ENCODE results near the gene UBAP1L.
A peak's percentile ranks its signal among the peaks of the same experiment; 100 is the strongest.
"Not testable (repeated sequence)": the region's sequence is repeated elsewhere in the genome, so short reads cannot be mapped to it uniquely, and the experiment has no call there.

The UBAP1L gene

DNA sequence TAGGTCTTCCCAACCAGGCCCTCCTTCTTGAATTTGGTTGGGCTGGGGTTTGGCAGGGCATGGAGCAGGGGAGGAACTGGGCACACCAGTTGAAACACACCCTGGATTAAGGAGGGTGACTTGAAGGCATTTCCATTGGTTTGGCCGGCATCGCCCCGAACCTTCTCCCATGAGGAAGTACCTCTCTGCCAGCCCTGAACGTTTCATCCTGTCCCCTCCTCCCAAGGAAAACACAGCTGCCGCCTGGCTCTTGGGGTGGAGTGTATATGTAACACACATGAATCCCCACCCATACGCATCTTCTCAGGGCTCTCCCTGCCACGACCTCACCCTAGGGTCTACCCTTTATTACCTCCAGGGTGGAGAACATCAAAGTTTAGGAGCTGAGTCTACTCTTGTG lies 14.6 kb downstream of the UBAP1L start:
- DNase-seq (ENCODE audit: low spot score) = no peak
- FAIRE-seq = no peak

GRCh38 chr15:65099801-65100200 lies 15.2 kb downstream of the UBAP1L start:
- not testable (repeated sequence) for DNase-seq (ENCODE audit: low spot score); FAIRE-seq

- FAIRE-seq (peak; percentile 13), DNase-seq (ENCODE audit: low spot score) (no peak)
These were observed 15.7 kb downstream of the UBAP1L start for GRCh38 chr15:65099336-65099735.

DNA sequence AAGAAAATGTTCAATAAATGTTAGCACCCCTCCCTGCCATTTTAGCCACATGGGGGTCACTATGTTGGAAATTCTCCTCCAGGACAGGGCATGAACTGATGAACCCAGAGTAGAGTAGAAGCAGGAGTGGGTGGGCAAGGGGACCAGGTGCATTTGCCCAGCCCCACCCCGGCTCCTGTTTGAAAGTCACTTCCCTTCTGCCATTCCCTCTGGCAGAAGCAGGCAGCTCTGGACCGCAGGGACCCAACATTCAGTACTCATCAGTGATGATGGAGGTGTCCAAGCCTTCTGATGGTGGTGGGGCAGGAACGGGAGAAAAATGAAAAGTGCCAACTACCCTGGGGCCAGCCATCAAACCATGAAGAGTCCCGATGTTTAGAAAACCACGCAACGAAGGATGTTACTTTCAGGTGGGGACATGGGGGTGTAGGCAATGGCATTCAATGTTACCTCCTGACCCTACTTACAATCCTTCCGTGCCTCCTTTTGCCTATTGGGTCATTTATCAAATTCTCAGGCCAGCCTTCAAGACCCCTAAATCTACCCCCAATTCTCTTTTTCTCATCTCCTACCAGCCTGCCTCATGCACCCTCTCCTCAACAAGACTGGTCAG lies 17.2 kb downstream of the UBAP1L start:
- no peak for FAIRE-seq

DNA sequence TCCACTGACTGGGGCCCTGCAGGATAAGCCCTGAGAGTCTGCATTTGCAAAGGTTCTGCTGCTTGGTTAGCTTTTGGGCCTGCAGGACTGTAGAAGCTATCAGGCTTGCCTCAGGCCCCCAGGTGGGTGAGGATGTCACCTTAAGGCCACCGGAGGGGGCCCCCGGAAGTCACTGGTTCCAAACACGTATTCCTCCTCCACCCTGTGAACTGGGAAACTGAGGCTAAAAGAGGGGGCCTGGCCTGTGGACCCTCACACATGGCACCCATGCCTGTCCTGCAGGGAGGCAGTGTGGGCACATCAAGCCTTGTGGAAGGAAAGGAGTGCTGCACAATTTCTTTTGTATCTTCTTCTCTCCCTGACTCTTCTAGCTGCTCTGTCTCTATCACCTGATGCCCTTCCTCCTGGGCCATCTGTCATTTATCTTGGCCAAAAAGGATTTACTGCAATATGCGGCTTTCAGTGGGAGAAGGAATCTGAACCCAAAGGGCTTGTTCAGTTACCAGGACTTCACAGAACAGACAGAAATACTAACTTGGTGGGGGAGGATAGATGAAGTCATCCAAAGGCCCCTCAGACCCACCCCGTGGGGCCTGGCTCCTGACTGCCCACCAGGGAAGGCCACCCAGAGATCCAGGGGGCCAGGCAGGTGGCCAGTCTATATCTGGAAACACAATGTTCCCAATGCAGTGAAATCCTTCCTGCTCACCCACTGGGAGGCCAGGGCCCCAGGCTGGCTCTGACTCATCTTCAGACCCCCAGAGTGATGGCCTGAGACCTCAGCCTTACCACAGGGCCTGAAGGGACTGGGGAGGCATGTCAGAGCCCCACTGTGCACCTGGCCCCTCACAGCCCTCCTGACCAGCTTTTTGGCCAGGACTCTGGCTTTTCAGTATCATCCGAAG lies 18.3 kb downstream of the UBAP1L start:
- FAIRE-seq (no peak), DNase-seq (ENCODE audit: low spot score) (no peak)

More for the DNA sequence above, 17.2 kb downstream of the UBAP1L start:
- DNase-seq (ENCODE audit: low spot score) = no peak

GRCh38 chr15:65095747-65096104 lies 19.3 kb downstream of the UBAP1L start:
- no peak for DNase-seq (ENCODE audit: low spot score)
- no peak for FAIRE-seq

DNA sequence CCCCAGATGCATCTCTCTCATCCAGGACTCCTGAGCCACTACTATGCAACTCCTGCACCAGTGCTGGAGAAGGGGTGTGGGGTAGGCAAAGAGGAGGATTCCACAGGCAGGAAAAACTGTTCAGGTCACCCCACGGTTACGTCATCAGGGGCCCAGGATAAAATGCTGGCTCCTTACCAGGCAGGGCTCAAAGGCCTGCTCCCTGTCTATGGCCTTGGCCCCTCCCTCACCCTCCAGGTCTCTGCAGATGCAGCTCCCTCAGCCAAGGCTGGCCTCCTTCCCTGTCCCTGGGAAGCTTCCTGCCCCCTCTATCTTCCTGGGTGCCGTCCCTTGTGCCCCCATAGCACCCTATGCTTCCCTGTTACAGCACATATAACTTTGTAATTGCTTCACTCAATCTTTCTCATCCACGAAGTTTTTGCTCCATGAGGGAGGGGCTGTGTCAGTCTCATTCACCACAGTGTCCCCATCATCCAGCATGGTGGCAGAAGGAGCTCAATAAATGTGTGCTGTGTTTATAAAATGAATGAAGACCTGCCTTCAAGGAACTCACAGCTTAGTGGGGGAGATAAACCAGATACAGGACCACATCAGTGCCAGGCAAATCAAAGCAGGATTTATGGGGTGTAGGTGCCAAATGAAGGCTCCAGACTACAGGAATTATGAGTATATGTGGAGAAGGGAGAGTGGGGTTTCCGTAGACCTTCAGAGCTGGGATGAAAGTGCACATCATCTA lies 19.8 kb downstream of the UBAP1L start:
- DNase-seq (ENCODE audit: low spot score) (no peak), FAIRE-seq (peak; percentile 30)

- DNase-seq (ENCODE audit: low spot score) (no peak), FAIRE-seq (no peak)
These were observed 20.6 kb downstream of the UBAP1L start for GRCh38 chr15:65094294-65094995.

GRCh38 chr15:65093793-65094170 lies 21.2 kb downstream of the UBAP1L start:
- FAIRE-seq = not testable (repeated sequence)

GRCh38 chr15:65092911-65093792 lies 21.8 kb downstream of the UBAP1L start:
- no peak for DNase-seq (ENCODE audit: low spot score)
- no peak for FAIRE-seq

More at GRCh38 chr15:65093793-65094170, 21.2 kb downstream of the UBAP1L start:
- not testable (repeated sequence) for DNase-seq (ENCODE audit: low spot score)

GRCh38 chr15:65091946-65092770 lies 22.8 kb downstream of the UBAP1L start:
- DNase-seq (ENCODE audit: low spot score) = no peak

GRCh38 chr15:65089206-65089824 lies 25.7 kb downstream of the UBAP1L start:
- DNase-seq (ENCODE audit: low spot score) (no peak), FAIRE-seq (no peak)

More at GRCh38 chr15:65091946-65092770, 22.8 kb downstream of the UBAP1L start:
- FAIRE-seq = peak; percentile 55

DNA sequence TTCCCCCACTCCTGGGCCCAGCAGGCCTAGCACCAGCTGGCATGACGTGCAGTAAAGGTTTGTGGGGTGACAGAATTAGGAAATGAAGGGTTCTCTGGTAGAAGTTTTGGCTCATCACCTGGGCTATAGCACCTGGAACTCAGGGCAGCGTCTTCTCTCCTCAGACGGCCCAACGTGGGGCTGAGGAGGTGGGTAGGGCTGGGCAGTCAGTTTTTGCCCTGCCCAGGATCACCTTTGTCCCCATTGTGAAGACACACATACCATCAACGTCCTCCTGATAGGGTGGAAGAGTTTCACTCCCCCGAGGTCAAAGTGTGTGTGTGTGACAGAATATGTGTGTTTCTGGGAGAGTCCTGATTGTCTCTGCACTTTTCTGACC lies 26.4 kb downstream of the UBAP1L start:
- FAIRE-seq = no peak
- DNase-seq (ENCODE audit: low spot score) = no peak

DNA sequence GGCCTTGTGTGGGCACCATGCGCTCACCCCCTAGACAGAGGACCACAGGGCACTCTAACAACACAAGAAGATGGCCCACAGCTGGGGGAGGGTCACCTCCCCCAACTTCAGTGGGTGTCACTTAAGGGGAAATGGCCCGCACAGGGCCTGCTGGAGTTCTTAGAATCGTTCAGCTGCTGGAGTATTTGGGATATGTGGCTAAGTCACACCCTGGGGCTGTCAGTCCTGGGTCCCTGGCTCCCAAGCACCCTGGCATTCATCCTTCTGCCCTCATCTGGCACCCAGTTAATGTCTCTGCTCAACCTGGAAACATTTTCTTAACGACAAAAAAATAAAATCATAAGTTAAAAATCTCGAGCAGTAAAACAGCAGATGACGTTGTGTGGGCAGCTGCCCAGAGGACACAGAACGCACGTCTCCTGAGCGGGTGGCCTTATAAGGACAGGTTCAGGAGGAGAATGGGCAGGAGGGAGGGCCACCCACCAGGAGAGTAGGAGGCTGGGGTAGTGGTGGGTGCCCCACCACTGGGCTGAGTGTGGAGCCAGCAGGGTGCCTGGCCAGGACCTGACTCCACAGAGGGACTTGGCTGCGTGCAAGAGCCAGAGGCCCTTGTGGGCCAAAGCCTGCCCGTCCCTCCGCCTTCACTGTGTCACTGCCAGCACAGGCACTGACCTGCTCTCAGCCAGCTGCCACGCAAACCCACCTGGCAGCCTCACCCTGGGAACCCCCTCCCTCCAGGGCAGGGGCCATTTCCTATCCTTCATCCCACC lies 26.9 kb downstream of the UBAP1L start:
- FAIRE-seq = no peak
- no peak for DNase-seq (ENCODE audit: low spot score)

- FAIRE-seq = no peak
- DNase-seq (ENCODE audit: low spot score) = no peak
These were observed 27.6 kb downstream of the UBAP1L start for GRCh38 chr15:65087411-65087810.

DNA sequence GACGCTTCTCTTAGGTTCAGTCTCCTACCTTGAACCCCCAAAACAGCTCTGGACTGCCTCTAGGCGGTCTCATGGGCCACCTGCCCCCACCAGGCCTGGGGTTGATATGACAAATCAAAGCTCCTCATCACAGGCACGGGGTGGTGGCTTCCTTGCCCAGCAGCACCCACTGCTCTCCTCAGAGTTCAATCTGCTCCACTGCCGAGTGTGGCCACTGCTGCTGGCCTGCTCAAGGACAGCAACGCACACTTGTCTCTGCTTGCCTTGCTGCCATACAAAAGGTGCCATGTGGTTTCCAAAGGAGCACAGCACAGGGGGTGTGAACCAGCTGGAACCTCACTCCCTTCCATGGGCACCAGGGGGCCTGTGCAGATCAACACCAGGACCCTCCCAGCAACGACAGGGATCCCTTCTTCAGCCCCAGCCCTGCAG lies 28.3 kb downstream of the UBAP1L start:
- DNase-seq (ENCODE audit: low spot score) (peak; percentile 40), FAIRE-seq (no peak)

DNA sequence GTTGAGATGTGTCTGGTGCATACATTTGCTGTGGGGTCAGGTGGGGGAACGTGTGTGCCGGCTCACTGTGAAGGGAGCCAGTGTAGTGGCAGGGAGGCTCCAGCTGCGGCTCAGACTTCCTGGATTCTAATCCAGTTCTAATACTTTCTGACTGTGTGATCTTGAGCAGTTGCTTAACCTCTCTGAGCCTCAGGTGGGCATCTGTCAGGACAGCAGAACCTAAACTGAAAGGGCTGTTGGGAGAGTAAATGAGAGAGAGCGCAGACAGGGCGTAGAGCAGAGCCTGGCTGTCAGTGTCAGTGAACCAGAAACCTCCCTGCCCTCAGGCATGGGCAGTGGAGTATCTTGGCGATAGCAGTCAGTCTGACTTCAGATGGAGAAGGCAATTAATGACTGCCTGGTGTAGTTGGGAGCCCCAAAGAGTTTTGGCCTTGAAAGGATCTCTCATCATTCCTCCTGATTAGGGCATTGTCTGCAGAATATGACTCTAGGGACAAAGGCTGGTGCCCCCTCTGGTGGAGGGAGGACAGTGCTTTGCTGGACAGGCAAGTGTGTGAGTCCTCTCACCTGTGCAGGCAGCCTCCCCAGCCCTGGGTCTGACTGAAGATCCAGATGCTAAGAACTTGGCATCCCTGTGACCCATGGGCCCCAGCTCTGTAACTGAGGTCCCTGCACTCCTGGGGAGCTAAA lies 28.9 kb downstream of the UBAP1L start:
- FAIRE-seq = peak; percentile 32
- peak; percentile 57 for DNase-seq (ENCODE audit: low spot score)
